Mucosa of descending colon (tissue), 3 donors: ENCODE results near the gene AANAT. TPM values are rescaled to one million over a fixed set of nuclear protein-coding genes. Genes with fewer than 3 reads are reported as not detected.

Experiments
- ATAC-seq: fragments of 200-7000 bp; cut with Tn5 transposase; one replicate; pipeline ENCODE4 v1.9.1; 2020; ENCODE audit warnings: mild to moderate bottlenecking, moderate library complexity
- DNase-seq, 3 donors: peaks; one replicate each; pipeline ENCODE4 v3.0.0-alpha.2; 2020
- H3K36me3 ChIP-seq: fragments of 200-600 bp; one replicate; pipeline ENCODE4 v1.8.0; 2021; ENCODE audit warnings: low read depth, mild to moderate bottlenecking
- H3K4me1 ChIP-seq: fragments of 200-600 bp; one replicate; pipeline ENCODE4 v1.8.0; 2021; ENCODE audit warnings: low read depth, mild to moderate bottlenecking
- H3K4me3 ChIP-seq: fragments of 200-600 bp; one replicate; pipeline ENCODE4 v1.8.0; 2021; ENCODE audit warnings: mild to moderate bottlenecking
- H3K9me3 ChIP-seq: fragments of 200-600 bp; one replicate; pipeline ENCODE4 v1.8.0; 2021; ENCODE audit warnings: mild to moderate bottlenecking
- CTCF ChIP-seq: fragments of 200-600 bp; IDR thresholded peaks from one replicate; pipeline ENCODE4 v1.8.0; 2022; ENCODE audit warnings: antibody characterized with exemption, mild to moderate bottlenecking
- intact Hi-C, 2 donors: fragments of 100-400 bp; cut with DNase I in 1 of 2; cut with micrococcal nuclease in 1 of 2; formaldehyde crosslinking; loops; one replicate each; pipeline versions ENCODE4 v1.11.0 to v1.11.1; 2022; cut with DNase I, micrococcal nuclease
- total RNA-seq, 3 donors: library from RNA; stranded (reverse); fragmentation: NEBNext Ultra II Directional in 2 of 3; extraction: Animal tissue kit (Norgen Biotek cat#: 25700) in 2 of 3; gene quantifications; one replicate each; pipeline versions ENCODE4 v1.2.1 to v1.2.4, GENCODE V29; 2021 to 2023
- donor health status: DM: no; HTN: no; CAD: no; lungs with moderate emphysema.
- donor health status: DM: no; HTN: no; CAD: no.
- donor health status: DM: no; HTN: yes; CAD: no.

Gene AANAT
- total RNA-seq, 3 donors from 2014 or later = not detected

- intact Hi-C loops = no loop called here
- no peaks in the 10 kb centered on the region for H3K4me1 ChIP-seq
- no peak overlapping the region for H3K4me3 ChIP-seq
- TF ChIP-seq CTCF = no peak
- H3K9me3 ChIP-seq = no peaks in the 10 kb centered on the region
- no peak for ATAC-seq
- DNase-seq = no peak
- H3K36me3 ChIP-seq = no peaks in the 10 kb centered on the region
These were observed 29.7 kb upstream of the AANAT start for GRCh38 chr17:76437467-76438402.

GRCh38 chr17:76438906-76439305 is 28.5 kb upstream of the AANAT start:
- DNase-seq = no peak
- no peaks in the 10 kb centered on the region for H3K4me1 ChIP-seq
- TF ChIP-seq CTCF = no peak
- H3K9me3 ChIP-seq = no peaks in the 10 kb centered on the region
- H3K36me3 ChIP-seq = no peaks in the 10 kb centered on the region
- intact Hi-C loops = no loop called here
- no peak for ATAC-seq
- no peak overlapping the region for H3K4me3 ChIP-seq

DNA sequence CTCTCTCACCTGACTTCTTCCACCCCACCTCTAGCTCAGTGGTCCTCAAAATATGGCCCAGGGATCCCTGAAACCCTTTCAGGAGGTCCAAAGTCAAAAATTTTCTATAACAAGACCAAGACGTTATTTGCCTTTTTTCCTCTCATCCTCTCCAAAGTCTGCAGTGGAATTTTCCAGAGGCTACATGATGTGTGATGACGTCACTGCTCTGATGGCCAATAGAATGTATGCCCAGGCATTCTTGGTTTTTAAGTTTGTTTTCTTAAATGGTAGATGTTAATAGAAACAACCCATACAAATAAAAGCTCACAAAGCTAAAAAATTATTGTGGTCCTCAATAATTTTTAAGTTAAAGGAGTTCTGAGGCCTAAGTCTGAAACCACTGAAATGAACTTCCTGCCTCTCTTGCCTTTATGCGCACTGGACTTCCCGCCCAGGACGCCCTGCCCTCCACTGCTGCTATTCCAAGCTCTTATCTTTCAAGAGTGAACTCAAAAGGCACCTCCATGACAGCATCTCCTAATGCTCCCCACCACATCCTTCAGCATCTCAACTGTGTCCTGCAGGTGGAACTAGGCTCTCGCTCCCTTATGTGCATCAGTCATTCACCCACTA is 28.0 kb upstream of the AANAT start:
- Histone ChIP-seq H3K4me1 (no peaks in the 10 kb centered on the region), H3K9me3 (no peaks in the 10 kb centered on the region), H3K36me3 (no peaks in the 10 kb centered on the region), H3K4me3 (no peak overlapping the region)
- intact Hi-C loops = no loop called here
- ATAC-seq (no peak), DNase-seq (no peak)
- TF ChIP-seq CTCF = no peak

DNA sequence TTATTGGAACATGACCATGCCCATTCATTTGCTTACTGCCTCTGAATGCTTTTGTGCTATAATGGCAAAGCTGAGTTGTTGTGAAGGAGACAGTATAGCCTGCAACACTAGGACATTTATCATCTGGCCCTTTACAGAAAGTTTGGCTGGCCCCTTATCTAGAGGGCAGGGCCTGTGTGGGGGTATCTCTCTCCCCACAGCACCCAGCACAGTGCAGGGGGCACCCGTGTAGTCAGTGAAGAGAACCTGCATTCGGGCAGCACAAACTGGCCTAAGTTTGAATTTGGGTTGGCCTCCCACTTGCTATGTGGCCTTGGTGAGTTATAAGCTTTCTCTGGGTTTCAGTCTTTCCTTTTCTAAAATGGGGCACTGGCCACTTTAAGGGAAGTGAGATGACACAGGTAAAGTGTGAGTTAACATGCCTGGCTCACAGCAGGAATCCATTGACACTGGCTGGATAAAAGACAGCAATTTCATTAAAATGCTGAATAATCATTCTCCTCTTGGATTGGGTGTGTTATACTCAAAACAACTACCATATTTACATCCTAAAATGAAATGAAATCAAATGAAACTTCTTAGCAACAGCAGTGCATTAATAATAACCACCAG is 26.5 kb upstream of the AANAT start:
- Histone ChIP-seq H3K9me3 (no peaks in the 10 kb centered on the region), H3K4me3 (no peak overlapping the region), H3K36me3 (no peaks in the 10 kb centered on the region), H3K4me1 (no peaks in the 10 kb centered on the region)
- DNase-seq (no peak), ATAC-seq (no peak)
- intact Hi-C loops = no loop called here
- TF ChIP-seq CTCF = no peak

DNA sequence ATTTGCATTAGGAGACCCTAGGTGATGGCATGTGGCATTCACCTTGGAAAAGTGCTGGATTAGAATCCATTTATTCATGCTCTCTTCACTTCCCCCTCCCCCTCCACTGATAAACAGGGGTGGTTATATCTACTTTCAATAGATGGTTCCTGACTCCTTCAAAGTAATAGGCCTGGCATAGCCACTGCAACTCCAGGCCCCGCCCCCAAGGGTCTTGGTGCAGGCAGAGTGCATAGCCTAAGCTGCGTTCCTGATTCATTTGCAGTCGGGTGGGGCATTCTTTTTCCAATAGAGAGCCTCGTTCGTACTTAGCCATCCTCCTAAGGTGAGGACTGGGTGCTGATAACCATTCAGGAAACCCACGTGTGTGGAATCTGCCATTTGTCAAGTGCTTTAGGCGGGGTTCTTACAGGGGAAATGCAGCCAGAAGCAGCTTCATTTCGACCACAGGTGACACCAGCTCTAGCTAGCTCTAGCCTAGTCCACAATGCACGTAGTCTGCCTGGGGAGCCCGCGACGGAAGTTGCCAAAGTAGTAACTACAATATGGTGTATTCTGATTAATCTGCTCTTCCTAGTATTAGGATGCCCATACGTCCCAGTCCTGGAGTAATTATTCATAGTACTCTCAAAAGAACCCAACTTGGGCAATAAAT is 25.6 kb upstream of the AANAT start:
- no peaks in the 10 kb centered on the region for H3K9me3 ChIP-seq
- intact Hi-C loops = no loop called here
- H3K36me3 ChIP-seq = no peaks in the 10 kb centered on the region
- no peak overlapping the region for H3K4me3 ChIP-seq
- TF ChIP-seq CTCF = no peak
- no peak for DNase-seq
- ATAC-seq = no peak
- H3K4me1 ChIP-seq = no peaks in the 10 kb centered on the region
